Measurements from ENCODE around the gene UBD.

GRCh38 chr6:29547573-29547972 lies 12.0 kb downstream of the UBD start:
- TF ChIP-seq CTCF (IDR thresholded peaks at IDR 0.05 in 2 of 3, conservative IDR thresholded peaks at IDR 0.05 in 1 of 3; ENCODE audit: insufficient read depth in 2 of 3, low read depth in 1 of 3, low read length in 3 of 3) (no peak), JUN (IDR thresholded peaks at IDR 0.05; ENCODE audit: borderline replicate concordance, low read depth, low read length) (no peak), JUN (CRISPR knock-in tag; IDR thresholded peaks at IDR 0.05; ENCODE audit: borderline replicate concordance) (no peak), CEBPB (tag; IDR thresholded peaks at IDR 0.05) (no peak), ZC3H11A (IDR thresholded peaks at IDR 0.05; ENCODE audit: low read depth, low read length) (no peak), ZHX1 (conservative IDR thresholded peaks at IDR 0.05; ENCODE audit: low read length) (no peak), GABPA (tag; conservative IDR thresholded peaks at IDR 0.05; ENCODE audit: low read depth) (no peak), ATF1 (CRISPR knock-in tag; IDR thresholded peaks at IDR 0.05) (no peak), ATF1 (tag; IDR thresholded peaks at IDR 0.05) (no peak), RERE (CRISPR knock-in tag; IDR thresholded peaks at IDR 0.05; ENCODE audit: borderline replicate concordance) (no peak), SMARCA5 (IDR thresholded peaks at IDR 0.05) (no peak), KDM1A (IDR thresholded peaks at IDR 0.05) (no peak), FOSL1 (tag; conservative IDR thresholded peaks at IDR 0.05) (no peak), USF1 (CRISPR knock-in tag; IDR thresholded peaks at IDR 0.05) (no peak), BACH1 (tag; IDR thresholded peaks at IDR 0.05) (no peak)
